Stimulated activated CD8-positive, alpha-beta memory T cell treated with anti-CD3 and anti-CD28 coated beads, Interleukin-2, amount 100 ng/mL, for 48 hours (primary cell): ENCODE data around the gene POU3F3.

ENCODE experiments used
- DNase-seq, 2 donors: peaks; one replicate each; pipeline ENCODE4 v3.0.0-alpha.2; 2020; ENCODE audit warnings: low read depth in 2 of 2

Gene POU3F3

DNA sequence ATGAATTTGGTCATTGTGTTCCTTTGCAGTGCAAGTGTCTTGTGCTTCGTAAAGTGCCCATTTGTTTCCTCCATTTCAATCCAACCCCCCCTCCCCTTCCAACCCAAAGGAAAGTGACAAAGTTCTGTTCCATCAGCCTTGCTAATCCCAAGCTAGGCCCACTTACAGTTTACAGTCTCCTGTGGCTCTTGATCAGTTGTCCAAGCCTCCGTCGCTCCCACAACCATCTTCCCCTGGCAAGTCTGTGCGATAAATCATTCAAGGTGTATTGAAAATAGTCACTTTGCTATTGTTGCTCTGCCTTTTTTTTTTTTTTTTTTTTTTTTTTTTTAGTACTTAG, 6.5 kb downstream of the POU3F3 start:
- no peak for DNase-seq

DNA sequence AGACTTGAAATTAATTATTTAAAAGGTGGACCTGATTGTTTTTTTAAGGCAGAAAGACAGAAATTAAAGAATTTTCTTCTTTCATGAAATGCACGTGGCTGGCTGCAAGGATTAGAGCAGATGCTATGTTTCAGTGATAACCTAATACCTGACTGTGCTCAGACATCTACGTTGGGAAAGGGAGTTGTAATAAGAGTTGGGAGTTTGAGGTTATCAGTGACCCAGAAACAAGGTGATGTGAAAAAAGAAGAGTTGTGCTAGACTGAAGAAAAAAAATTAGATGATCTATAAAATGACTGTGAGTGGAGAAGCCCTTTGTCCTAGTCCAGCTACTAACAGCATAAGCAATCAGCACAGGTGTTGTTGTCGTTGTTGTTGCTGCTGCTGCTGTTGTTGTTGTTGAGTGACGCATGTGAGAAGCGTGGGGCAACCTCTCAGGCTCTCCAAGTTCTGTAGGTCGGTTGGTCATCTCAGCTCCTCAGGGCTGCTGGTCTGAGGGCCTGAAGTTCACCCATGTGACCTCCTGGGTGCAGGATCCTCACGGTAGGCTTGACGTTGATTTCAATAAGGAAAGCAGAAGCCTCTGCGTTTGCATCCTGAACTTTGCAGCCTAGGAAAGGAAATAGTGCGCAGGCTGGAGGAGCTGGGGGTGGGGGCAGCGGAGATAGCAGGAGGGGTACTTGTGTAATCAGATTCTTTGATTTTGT, 7.6 kb downstream of the POU3F3 start:
- DNase-seq = no peak

DNA sequence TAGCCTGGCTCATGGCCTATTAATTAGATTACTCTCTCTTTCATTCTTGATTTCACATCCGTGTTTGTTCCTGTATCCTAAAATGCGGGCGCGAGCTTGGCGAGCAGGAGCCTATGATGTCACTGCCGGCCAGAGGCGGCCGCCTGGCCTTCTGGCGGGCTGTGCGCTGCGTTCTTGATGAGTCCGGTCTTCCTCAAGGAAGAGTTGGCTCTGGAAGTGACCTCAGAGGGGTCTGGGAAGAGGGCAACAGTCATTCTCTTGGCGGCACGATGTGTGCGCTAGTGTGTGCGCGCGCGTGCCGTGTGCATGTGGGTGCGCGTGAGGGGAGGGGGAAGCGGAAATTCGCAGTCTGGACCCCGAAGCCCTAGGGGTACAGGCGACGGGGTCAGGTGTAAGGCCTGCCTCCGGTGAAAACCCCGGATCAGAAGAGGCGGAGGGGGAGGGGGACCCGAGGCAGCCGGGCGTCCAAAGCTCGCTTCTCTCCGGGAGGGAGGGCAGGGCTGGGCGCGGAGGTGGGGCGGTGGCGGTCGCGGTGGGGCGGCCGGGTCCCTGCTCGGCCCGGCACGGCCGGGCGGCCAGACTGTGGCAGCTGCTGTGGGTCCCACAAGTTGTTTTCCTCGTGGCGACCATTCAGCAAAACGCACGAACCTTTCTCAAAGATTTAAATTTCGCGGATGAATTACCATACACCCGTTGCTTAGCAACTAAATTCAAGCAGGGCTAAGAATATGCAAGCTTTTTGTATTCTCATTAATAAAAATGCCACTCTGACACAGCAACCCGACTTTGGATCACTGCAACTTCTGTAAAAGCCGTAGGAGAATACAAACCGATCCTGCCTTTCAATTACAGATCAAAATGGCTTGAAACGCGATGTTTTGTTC, 8.4 kb downstream of the POU3F3 start:
- no peak for DNase-seq

DNA sequence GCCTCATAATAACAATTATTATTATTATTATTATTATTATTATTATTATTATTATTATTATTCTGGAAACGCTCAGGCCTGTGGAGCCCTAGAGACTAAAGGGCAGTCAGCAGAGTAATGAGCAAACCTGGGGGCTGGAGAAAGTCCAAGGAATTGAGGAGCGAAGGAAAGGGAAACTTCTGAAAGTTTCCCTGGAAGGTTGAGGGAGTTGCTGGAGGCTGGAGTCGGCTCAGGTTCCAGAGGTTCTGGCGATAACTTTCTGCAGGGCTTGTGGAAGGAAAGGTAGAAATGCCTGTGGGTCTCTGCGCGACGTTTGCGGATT, 9.2 kb downstream of the POU3F3 start:
- no peak for DNase-seq

DNA sequence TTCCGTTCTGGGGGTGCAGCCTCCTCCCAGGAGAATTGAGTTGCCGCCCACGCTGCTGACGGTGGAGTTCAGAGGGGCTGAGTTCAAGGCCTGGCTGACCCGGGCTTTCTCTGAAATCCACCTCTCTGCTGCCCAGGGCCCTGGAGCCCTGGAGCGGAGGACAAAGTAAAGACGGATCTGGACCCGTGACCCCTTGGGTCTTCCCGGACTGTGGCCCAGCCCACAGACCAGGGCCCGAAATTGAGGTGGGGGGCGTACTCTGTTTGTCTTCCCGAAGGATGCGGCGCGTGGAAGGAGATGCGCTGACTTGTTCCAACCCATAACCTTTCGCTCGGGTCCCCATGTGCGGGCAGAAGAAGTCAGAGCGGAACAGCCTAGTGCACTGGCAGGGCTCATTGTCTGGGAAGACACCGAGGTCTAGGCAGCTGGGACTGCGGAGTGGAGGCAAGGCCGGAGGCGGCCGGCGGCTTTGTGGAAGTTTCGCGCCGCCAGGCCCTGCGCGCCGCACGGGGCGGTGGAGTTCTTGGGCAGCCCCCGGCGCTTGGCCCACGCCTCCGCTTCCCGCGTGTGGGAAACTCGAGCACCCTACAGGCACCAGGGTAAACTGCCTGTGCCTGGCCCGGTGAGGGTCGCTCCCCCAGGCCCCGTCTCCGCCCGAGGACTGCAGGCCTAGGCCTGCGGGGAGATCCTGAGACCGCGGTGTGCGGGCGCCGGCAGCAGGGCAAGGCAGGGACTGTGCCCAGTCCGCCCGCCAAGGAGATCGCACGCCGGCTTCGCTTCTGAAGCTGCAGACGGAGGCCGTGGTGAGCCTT, 9.8 kb downstream of the POU3F3 start:
- DNase-seq = no peak

DNA sequence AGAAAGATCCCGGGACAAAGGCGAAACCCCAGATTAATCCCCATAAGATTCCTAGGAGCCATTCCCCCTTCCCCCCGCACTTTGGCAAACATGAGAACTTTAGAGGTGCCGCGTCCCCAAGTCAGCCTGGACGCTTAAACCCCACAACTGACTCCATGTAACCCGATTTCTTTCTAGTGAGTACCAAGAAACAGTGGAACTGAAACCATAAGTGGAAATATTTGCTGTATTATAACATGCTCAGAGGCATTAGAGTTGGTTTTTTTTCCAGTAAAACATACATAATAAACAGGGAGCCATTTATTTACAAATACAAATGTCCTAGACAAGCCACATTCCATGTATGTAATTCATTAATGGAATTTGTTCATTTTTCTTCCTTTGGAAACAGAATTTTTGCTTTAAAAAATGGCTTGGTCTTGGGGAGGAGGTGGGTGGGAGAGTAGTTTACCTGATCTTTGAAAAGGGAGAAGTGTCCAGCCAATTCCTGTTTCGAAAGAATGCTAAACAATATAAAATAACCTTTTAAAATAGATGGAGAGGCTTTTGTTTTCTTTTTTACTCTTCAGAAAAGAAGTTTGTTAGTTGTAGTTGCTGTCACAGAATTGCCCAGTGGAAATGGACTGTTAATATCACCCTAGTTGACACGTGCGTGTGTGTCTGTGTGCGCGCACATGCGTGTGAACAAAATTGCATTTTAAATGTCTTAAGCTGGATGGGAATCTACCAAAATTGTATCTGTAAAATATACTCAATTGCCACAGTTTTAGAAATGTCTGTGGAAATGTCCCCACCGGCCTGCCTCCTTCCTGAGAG, 10.6 kb downstream of the POU3F3 start:
- no peak for DNase-seq

DNA sequence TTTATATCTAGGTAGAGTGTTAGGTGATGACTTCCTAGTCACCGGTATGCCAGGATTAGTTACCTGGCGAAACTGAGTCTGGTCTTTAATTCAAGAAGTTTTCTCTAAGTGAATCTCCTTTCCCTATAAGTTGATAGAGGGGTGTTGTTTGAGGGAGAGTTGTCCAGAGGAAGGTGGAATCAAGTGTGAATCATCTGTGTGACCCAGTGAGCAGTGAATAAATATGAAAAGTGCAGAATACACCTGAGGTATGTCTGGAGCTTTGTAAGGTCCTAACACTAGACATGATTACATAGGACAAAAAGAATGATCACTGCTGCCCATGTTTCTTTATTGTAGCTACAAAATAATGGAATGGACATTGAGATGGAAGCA, 11.2 kb downstream of the POU3F3 start:
- no peak for DNase-seq

DNA sequence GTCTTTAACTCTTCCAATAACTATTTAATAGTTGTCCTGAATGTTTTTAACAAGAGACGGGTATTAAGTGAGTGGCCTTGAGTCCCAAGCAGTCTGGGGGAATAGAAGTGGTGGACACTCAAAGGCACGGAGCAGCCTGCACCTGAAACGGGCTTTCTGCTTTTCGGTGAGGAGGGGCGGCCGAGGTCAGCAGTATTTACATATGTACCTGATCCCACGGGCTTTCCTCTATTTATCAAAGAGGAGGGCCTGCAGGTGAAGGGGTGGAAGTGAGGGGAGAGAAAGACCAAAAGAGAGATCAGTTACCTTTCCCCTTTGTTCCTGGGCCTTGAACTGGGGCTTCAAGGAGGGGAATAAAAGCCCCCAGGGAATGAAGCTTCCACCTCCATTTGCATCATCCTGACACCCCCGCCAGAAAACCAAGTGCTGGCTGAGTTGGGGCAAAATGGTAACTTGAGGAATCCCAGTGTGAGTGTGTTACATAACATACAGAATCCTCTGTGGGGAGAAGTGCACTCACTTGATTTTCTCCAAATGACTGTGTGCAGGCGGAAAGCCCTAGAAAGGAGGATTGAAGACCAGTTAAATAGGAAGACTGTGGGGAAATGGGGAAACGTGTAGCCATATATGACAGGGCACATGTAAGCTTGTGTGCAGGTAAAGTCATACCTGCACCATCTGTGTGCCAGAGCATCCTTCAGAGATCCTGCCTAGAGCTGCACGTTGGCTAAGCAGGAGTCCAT, 12.4 kb downstream of the POU3F3 start:
- DNase-seq = no peak

DNA sequence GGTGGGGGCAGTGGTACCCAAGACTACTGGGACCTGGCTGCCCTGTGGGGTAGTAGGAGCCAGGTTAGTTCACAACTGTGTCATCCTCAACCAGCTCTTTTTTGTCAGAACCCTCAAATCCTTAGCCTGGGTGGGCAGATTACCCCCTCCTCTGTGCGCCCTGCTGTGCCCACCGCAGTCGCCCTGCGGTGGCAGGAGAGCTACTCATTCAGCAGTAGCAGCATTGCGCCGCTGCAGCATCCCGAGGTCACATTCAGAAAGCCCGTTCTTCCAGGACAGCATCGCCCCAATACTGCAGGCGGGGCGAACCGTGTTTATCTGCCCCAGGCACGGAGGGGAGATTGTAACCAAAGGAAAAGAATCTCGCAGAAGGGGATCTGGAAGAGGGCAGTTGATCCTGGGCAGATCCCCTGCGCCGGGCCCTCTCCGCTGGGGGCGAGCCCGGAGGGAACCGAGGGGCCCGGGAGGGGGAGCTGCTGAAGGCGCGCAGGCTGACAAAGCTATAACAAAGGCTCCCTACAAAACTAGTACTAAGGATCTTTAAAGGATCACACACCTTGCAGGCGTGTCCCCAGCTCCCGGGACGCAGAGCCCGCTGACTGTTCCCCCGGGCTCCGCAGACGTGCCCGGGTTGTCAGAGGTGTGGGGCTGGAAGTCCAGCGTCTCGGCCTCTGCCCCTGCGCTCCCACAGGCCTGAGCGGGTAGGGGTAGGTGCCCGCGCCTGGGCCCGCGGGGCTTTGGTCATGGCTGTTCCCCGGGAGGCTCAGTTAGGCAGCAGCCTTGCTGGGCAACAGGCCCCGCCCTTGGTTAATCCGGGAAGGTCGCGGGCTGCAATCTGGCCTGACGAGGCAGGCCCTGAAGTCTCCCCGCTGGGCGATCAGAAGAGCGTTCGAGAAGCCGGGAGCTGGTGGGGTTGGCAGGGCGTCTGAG, 13.2 kb downstream of the POU3F3 start:
- no peak for DNase-seq

DNA sequence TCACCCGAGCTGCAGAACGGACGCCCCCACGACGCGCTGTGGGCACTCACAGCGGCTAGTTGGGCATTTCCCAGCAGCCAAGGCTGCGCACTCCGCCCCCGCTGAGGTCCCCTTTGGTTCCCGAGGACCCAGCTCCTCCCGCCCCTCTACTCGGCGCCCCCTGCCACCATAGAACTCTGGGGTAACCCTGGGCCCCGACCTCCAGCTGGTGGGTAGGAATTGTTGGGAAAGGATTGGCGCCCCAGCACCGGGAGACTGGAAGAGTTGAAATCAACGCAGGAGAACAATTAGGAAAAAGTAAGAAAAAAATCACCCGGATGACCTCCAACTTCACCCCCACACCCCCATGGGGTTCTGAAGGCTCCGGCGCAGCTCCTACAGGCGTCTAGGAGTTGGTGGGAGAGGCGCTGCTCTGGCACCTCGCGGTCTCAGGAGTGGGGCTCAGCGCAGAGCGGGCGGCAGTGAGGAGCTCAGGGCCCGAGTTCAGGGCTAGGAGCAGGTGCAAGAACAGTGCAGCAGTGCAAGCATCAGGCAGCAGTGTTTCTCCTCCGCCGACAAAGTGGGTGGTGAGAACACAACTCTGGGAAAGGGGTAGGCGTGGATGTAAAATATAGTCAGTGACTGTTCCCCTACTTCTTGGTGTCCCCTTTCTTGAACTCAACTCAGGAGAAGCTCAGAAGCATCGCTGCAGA, 14.0 kb downstream of the POU3F3 start:
- no peak for DNase-seq

DNA sequence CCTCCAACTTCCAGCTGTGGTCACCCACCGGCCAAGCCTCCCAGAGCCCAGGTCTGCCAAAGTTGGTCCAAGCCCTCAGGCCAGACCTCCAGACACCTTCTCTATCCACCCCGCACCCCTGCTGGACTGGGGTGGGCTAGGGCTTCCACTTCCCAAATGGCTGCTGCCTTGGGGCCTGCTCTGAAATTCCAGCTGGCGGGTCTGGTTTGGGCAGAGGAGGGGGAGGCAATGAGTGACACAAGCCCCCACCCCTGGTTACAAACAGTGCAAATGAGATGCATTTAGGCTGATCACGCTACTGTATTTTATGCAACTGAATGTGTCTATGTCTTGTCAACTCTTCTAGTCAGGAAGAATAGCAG, 14.6 kb downstream of the POU3F3 start:
- DNase-seq = no peak

DNA sequence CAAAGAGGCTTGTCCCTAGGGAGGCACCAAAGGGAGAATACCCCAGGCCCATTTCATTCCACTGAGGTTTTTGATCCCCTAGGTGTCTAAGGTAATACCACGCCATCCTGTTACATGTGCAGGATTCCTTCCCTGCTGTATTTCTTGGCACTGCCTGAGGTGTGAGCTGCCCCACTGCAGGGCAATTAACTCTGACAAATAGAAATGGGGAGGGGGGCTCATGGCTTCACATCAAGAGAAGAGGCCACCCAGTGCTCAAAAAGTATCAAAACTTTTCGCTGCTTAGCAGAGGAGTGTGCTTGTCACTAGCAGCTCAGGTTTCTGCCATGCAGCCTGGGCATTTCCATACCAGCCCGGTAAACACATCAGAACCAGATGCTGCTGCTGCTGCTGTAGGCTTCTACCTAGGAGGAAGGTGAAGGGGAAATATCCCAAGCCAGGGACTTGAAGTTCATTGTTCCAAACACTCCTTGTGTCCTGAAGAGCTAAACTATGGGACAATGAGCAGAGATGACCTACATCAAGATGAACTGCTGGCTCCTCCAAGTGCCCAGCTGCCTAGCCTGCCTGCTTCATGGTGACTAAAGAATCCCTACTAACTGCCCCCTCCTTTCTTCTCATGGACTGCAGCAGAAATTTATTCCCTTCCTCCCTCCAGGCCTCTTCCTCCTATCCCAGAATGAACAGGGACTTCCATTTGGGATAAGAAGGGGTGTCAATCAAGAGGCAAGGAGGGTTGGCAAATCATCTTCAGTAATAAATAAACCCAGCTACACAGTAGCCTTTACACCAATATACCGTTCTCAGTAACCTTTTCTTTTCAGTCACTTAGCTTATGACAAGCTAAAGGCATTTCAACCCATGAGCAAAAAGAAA, 16.4 kb downstream of the POU3F3 start:
- no peak for DNase-seq

DNA sequence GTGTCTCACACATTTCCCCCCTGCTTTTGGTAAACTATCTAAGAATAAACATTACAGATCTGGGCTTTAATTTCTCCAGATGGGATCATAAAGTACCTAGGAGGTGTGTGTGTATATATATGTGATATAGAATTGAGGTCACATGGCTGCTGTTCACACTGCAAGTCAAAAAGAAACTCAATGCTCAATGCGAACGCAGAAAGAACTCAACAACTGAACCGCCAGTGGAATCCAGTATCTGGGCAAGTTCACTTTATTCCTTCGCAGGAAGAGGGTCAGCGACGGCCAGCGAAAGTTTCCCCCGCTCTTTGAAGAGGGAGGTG, 17.7 kb downstream of the POU3F3 start:
- no peak for DNase-seq

DNA sequence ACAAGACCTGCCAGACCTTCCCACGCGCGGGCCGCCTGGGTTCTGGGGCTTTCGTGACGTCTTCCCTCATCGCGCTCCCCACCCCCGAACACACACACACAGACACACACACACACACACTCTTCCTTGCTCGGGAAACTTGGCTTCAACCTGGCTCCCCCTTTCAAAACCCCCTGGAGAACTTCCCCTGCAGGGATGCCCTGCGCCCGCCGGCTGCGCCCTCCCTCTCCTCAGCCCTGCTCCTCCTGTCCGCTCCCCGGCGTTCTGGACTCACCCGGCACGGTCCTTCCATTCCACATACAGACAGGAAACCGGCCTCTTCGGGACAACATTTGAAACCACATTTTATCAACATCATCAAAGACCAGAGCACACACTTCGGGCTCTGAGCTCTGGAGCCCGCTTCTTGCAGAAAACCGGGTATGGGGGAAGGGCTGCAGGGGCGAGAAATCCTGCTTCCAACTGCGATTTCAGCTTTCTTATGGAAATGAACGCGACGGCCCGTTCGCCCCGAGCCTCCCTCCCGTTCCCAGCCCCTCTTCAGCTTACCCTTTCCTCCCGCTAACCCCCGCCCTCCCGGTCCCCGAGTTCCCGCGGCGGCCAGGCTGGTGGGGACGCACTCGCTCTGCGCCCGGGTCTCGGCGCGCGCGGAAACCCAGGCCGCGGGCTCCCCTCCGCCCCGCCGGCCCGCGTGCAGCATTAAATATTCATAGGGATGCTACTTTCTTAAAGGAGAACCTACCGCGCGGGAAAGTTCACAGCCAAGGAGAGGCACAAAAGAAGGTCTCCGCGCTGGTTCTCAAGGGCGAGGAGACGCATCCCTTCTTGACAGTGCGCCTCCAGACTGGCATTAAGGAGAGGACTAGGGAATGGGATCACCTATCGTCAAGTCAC, 18.3 kb downstream of the POU3F3 start:
- DNase-seq = no peak

DNA sequence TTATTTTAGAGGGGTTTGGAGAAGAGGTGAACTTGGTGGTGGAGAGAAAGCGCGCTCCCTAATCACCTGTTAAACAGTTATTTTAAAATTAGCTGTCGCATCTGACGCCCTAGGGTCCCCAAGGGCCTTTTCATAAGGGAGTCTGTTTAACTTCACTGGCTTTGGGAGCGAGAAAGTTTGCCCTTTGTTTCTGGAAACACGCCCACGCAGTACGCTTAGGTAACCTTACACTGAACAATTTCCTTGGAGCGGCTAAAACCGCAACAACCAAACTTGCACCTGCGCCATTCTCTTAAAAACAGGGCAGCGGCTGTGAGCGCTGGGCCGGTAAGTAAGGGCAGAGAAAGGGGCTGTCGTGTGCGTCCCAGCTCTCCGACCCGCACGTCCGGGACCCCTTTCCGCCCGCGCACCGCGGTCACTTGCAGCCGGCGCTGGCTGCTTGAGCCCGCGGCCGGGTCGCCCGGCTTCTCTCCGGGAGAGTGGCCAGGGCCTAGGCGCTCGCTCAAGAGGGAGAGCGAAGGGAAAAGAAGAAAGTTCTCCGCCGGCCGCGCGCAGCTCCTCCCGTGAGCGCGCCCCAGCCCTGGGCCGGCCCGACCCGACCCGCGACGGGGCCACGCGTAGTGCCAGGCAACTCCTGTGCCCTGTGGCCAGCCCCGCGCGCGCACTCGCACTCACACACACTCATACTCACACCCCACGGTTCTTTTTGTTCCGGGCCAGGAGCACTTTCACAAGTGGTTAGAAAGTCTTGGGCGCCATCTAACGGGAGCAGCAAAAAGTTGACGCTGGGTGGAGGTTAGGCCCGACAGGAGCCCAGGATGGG, 19.2 kb downstream of the POU3F3 start:
- DNase-seq = no peak

DNA sequence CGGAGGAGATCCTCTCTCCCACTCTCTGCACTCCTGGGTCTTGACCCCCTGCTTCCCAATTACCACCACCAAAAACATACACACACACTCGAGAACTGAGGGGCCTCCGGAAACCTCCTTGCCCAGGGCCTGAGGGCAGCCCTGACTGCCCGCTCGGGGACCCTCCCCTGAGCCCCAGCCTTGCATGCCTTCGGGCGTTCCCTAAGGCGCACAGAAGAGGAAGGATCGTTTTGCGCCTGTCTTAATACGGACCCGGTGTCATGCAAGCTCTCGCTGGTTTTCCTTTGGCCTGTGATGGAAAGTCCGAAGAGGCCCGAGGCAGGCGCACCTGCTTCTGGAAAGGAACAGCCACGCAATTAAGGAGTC, 19.8 kb downstream of the POU3F3 start:
- no peak for DNase-seq

DNA sequence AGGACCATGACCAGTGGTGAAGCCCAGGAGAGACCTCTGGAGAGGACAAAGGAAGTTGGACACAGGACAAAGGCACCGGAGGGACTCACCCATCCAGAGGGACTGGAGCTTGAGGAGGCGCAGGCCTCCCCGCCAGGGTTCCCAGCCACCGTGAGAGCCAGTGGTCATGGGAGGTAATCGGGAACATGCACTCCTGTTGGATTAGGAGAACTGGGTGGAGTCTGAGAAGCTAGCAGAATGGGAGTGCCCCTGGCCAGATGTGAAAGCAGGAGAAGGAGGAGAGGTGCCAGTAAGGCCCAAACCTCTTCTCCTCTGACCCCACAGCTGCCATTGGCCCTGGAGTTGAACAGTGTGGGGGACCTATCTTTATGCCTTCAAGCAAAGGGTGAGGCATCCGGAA, 20.3 kb downstream of the POU3F3 start:
- DNase-seq = no peak
